GM18870 (cell line): ENCODE measurements around the gene PCAT7.

Experiments used
- ATAC-seq: cut with Tn5 transposase; IDR thresholded peaks from one replicate; pipeline ENCODE4 v1.9.1; 2021; ENCODE audit warnings: moderate library complexity; ENCODE audit not compliant: unreplicated experiment

PCAT7 gene

GRCh38 chr9:94600715-94601114 lies 45.8 kb downstream of the PCAT7 start:
- no peak for ATAC-seq

GRCh38 chr9:94602666-94603065 lies 47.8 kb downstream of the PCAT7 start:
- no peak for ATAC-seq

GRCh38 chr9:94603259-94604160 lies 48.6 kb downstream of the PCAT7 start:
- no peak for ATAC-seq

DNA sequence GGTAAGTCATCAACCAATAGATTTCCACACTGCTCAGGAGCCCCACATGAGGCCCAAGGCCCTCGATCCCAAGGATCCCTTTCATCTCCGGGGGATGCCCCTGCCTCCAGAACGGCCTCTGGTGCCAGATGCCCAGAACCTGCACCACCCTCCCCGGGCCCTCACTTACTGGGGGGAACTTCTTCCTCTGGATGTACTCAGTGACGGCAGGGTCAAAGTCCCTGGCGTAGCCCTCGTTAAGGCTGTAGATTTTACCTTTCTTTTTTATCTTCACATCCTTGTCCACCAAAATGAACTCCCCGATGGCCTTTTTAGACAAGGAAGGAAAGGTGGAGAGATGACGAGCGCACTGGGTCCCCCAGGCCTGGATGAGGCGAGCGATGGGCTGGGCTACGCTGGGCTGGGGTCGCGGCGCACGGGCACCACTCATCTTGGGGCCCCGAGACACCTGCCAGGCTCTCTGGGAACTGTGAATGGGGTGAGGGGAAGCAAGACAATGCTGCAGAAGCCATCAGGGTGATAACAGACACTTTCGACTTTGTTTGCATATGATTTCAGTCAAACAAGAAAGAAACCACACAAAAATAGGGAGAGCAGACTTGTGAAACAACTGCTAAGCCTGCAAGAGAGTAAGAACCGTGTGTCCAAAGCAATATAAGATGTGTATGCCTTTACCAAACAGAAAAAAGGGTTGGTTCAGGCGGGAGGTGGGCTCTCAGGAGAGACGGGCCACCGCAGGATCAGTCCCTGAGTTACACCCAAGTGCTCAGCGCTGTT lies 52.0 kb downstream of the PCAT7 start:
- no peak for ATAC-seq

GRCh38 chr9:94607423-94607691 lies 52.5 kb downstream of the PCAT7 start:
- no peak for ATAC-seq

DNA sequence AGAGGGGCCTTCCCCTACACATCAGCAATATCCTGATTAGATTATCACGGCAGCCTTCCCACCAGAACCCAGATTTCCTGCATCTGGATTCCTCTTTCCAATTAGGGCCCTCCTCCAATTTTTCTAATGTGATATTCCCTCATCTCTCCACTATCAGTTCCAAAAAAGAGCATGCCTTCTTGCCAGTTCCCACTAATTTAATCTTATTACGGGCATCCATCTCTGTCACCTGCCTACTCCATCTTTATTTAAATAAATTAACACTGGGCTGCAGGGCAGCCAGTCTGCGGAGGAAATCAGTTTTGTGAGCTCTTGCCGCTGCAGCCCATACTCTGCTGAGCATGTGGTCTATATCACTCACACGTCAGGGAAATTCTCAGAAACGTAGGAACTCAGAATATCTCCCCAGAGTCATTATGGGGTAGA lies 55.3 kb downstream of the PCAT7 start:
- no peak for ATAC-seq

DNA sequence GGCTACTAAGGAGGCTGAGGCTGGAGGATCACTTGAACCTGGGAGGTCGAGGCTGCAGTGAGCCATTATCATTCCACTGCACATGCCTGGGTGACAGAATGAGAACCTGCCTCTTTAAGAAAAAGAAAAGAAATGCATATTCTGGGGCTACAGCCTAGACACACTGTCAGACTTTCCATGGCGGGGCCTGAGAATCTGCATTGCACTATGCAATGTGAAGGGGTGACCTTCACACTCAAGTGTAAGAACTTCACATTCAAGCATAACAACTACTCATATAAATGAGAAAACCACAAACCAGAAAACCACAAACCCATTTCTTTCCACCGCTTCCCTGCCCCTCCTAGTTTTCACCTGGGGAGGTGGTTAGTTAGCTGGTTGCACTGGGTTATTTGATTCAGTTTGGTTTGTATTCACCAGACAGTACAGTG lies 56.8 kb downstream of the PCAT7 start:
- ATAC-seq = no peak

DNA sequence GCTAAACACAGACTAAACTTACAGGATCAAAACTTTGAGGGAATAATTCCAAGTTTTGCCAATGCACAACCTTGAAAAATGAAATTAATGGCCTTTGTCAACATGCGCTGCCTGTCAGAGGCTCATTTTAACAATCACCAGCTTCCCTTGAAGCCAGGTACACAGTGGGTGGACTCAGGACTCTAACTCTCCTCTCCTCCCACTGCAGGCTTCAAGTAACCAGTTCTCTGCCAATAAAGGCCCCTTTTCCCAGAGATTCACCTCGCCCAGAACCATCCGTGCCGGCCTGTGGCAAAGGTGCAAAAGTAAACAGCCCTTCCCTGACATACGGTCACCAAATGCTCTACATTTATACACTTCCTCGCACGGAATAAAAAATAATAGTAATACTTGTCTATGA lies 57.2 kb downstream of the PCAT7 start:
- no peak for ATAC-seq

DNA sequence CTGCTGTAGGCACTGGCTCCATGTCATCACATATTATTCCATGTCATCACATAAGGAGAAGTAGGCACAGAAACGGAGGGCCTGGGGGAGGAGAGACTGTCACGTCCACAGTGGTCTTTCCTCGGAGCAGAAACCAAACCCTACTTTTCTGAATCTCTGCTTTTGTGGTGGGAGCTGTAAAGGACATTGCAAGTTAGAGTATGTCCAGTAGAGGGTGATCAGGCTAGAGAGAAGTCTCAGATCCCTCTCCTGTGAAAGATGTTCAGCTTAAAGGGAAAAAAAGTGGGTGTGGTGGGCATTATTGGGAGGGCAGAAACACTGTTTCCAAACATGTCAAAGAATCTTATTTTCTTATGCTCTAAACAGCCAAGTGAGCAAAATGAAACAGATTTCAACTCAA lies 58.1 kb downstream of the PCAT7 start:
- ATAC-seq = no peak

- ATAC-seq = no peak
These were observed 64.1 kb downstream of the PCAT7 start for GRCh38 chr9:94619026-94619425.
